Tibial nerve (tissue), 4 donors: ENCODE data around the gene COL9A2.

Source experiments
- CTCF ChIP-seq, 5 experiments: fragments of 200-600 bp in 3 of 5; fragments of 450-650 bp in 2 of 5; sonication (generic) in 3 of 5; IDR thresholded peaks; one replicate each; pipeline ENCODE4 v1.5.1; 2016 to 2019; ENCODE audit warnings: antibody characterized with exemption in 5 of 5, mild to moderate bottlenecking in 3 of 5, moderate library complexity in 2 of 5
- EP300 ChIP-seq, 2 donors: sonication (generic); formaldehyde crosslinking; IDR thresholded peaks; one replicate each; pipeline ENCODE4 v1.6.1; 2017; ENCODE audit warnings: antibody characterized with exemption in 2 of 2, mild to moderate bottlenecking in 1 of 2
- POLR2A ChIP-seq, 2 donors: fragments of 450-650 bp; IDR thresholded peaks; one replicate each; pipeline ENCODE4 v1.6.1; 2017; ENCODE audit warnings: antibody characterized with exemption in 2 of 2, mild to moderate bottlenecking in 2 of 2, moderate library complexity in 2 of 2

- TF ChIP-seq CTCF (IDR thresholded peaks at IDR 0.05) = no peak
- TF ChIP-seq POLR2A (IDR thresholded peaks at IDR 0.05) = no peak
- no peak for TF ChIP-seq EP300 (IDR thresholded peaks at IDR 0.05)
These were observed 11.6 kb downstream of the COL9A2 start for GRCh38 chr1:40305451-40305850.
